ENCODE data around the gene SPOCK1.

DNA sequence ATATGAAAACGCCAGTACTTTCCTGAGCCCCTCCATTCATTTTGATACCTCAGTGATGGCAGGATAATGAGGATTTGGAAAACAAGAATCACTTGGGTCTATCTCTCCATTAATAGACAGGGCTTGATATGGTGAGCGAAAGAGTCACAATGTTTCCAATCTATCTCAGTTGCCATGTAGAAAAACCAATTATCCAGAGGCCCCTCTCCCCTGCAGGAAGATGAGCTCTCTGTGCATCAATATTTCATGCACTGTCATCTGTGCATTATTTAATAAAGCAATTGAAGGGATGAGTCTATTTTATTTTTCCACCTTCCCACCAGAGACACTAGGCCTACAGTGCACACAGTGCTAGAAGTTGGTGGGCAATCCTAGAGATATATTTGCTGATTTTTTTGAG, 326.9 kb downstream of the SPOCK1 start:
- TF ChIP-seq TAF1 (IDR thresholded peaks at IDR 0.05; ENCODE audit: borderline replicate concordance, insufficient read depth, low read length): no peak
- TF ChIP-seq POLR2AphosphoS5 (IDR thresholded peaks at IDR 0.05; ENCODE audit: low read depth, low read length): no peak
- TF ChIP-seq FOXP2 (optimal IDR thresholded peaks at IDR 0.05; ENCODE audit: borderline replicate concordance, extremely low read depth, extremely low read length, insufficient read depth): no peak
- TF ChIP-seq, protein P1, sequence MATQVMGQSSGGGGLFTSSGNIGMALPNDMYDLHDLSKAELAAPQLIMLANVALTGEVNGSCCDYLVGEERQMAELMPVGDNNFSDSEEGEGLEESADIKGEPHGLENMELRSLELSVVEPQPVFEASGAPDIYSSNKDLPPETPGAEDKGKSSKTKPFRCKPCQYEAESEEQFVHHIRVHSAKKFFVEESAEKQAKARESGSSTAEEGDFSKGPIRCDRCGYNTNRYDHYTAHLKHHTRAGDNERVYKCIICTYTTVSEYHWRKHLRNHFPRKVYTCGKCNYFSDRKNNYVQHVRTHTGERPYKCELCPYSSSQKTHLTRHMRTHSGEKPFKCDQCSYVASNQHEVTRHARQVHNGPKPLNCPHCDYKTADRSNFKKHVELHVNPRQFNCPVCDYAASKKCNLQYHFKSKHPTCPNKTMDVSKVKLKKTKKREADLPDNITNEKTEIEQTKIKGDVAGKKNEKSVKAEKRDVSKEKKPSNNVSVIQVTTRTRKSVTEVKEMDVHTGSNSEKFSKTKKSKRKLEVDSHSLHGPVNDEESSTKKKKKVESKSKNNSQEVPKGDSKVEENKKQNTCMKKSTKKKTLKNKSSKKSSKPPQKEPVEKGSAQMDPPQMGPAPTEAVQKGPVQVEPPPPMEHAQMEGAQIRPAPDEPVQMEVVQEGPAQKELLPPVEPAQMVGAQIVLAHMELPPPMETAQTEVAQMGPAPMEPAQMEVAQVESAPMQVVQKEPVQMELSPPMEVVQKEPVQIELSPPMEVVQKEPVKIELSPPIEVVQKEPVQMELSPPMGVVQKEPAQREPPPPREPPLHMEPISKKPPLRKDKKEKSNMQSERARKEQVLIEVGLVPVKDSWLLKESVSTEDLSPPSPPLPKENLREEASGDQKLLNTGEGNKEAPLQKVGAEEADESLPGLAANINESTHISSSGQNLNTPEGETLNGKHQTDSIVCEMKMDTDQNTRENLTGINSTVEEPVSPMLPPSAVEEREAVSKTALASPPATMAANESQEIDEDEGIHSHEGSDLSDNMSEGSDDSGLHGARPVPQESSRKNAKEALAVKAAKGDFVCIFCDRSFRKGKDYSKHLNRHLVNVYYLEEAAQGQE (IDR thresholded peaks at IDR 0.05; ENCODE audit: insufficient read depth in 1 of 2, low read depth in 2 of 2, low read length in 2 of 2): no peak
